ENCODE data around the gene USP43.

DNA sequence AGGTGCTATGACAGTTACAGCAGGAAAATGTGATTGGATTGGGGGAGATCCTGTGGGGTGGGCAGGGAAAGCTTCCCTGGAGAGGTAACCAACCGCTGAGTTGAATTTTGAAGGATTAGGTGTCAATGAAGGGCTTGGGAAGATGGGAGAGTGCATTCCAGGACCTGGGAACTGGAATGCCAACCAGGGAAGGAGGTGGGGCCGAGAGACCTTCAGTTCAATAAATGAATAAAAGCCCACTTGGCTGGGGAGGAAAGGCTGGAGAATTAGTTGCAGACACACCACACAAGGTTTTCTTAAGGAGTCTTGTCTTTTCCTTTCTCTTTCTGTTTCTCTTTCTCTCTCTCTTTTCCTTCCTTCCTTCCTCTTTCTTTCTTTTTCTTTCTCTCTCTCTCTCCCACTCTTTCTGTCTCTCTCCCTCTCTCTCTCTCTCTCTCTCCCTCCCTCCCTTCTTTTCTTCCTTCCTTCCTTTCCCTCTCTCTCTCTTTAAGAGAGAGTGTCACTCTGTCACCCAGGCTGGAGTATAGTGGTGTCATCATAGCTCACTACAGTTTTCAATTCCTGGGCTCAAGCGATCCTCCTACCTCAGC lies 3.3 kb downstream of the USP43 start:
- no peak for TF ChIP-seq POLR2AphosphoS5 (IDR thresholded peaks at IDR 0.05)
- TF ChIP-seq EP300 (IDR thresholded peaks at IDR 0.05): no peak
- TF ChIP-seq, protein P1, sequence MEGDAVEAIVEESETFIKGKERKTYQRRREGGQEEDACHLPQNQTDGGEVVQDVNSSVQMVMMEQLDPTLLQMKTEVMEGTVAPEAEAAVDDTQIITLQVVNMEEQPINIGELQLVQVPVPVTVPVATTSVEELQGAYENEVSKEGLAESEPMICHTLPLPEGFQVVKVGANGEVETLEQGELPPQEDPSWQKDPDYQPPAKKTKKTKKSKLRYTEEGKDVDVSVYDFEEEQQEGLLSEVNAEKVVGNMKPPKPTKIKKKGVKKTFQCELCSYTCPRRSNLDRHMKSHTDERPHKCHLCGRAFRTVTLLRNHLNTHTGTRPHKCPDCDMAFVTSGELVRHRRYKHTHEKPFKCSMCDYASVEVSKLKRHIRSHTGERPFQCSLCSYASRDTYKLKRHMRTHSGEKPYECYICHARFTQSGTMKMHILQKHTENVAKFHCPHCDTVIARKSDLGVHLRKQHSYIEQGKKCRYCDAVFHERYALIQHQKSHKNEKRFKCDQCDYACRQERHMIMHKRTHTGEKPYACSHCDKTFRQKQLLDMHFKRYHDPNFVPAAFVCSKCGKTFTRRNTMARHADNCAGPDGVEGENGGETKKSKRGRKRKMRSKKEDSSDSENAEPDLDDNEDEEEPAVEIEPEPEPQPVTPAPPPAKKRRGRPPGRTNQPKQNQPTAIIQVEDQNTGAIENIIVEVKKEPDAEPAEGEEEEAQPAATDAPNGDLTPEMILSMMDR (IDR thresholded peaks at IDR 0.05): no peak

Data from esophagus muscularis mucosa (tissue), 4 donors.